Type B pancreatic cell (in vitro differentiated cells): ENCODE measurements around the gene SERPINB7. TPM values are rescaled to one million over a fixed set of nuclear protein-coding genes. Genes with fewer than 3 reads are reported as not detected.

Experiments used
- DNase-seq: peaks from one replicate; pipeline ENCODE4 v3.0.0; 2021; ENCODE audit warnings: mixed read lengths; ENCODE audit not compliant: unreplicated experiment; ENCODE audit errors: extremely low spot score
- H3K27ac Mint-ChIP-seq: 2 replicates; pipeline ENCODE4 v1.8.0; 2021; ENCODE audit warnings: mild to moderate bottlenecking, mixed read lengths
- H3K27me3 Mint-ChIP-seq: 2 replicates; pipeline ENCODE4 v1.8.0; 2021; ENCODE audit warnings: mixed read lengths
- H3K36me3 Mint-ChIP-seq: 2 replicates; pipeline ENCODE4 v1.8.0; 2021; ENCODE audit warnings: mixed read lengths
- H3K4me1 Mint-ChIP-seq: one replicate; pipeline ENCODE4 v1.8.0; 2021; ENCODE audit warnings: mixed read lengths; ENCODE audit not compliant: unreplicated experiment
- H3K4me3 Mint-ChIP-seq: 2 replicates; pipeline ENCODE4 v1.8.0; 2021; ENCODE audit warnings: mild to moderate bottlenecking, mixed read lengths
- H3K9me3 Mint-ChIP-seq: 2 replicates; pipeline ENCODE4 v1.8.0; 2021; ENCODE audit warnings: mixed read lengths
- CTCF ChIP-seq: fragments of 200-600 bp; sonication (generic); conservative IDR thresholded peaks from 2 replicates; pipeline ENCODE4 v1.5.0; 2021; ENCODE audit warnings: antibody characterized with exemption, mild to moderate bottlenecking
- total RNA-seq: library from RNA; stranded (reverse); gene quantifications from 2 replicates; pipeline ENCODE4 v1.2.1, GENCODE V29; 2021; ENCODE audit warnings: low replicate concordance

SERPINB7 gene
- total RNA-seq, 1 donor from 2014 or later: 15.2 TPM

GRCh38 chr18:63824220-63824525, 49.0 kb downstream of the SERPINB7 start:
- no peaks in the 10 kb centered on the region for H3K4me1 Mint-ChIP-seq
- no peaks in the 10 kb centered on the region for H3K27me3 Mint-ChIP-seq
- H3K27ac Mint-ChIP-seq: no peak overlapping the region
- no peak overlapping the region for H3K4me3 Mint-ChIP-seq
- no peak for TF ChIP-seq CTCF
- H3K36me3 Mint-ChIP-seq: no peaks in the 10 kb centered on the region
- no peak for DNase-seq
- no peaks in the 10 kb centered on the region for H3K9me3 Mint-ChIP-seq

GRCh38 chr18:63828120-63828519, 52.9 kb downstream of the SERPINB7 start:
- Mint-ChIP-seq H3K4me1 (no peaks in the 10 kb centered on the region), H3K27me3 (peaks cover 3% of the 10 kb centered on the region), H3K4me3 (no peak overlapping the region), H3K9me3 (no peaks in the 10 kb centered on the region), H3K27ac (no peak overlapping the region), H3K36me3 (no peaks in the 10 kb centered on the region)
- DNase-seq: no peak
- no peak for TF ChIP-seq CTCF

GRCh38 chr18:63828656-63829055, 53.4 kb downstream of the SERPINB7 start:
- H3K27me3 Mint-ChIP-seq: peaks cover 3% of the 10 kb centered on the region
- H3K4me3 Mint-ChIP-seq: no peak overlapping the region
- H3K4me1 Mint-ChIP-seq: no peaks in the 10 kb centered on the region
- no peak overlapping the region for H3K27ac Mint-ChIP-seq
- H3K9me3 Mint-ChIP-seq: no peaks in the 10 kb centered on the region
- no peak for DNase-seq
- TF ChIP-seq CTCF: no peak
- H3K36me3 Mint-ChIP-seq: no peaks in the 10 kb centered on the region

GRCh38 chr18:63829886-63830285, 54.7 kb downstream of the SERPINB7 start:
- Mint-ChIP-seq H3K36me3 (no peaks in the 10 kb centered on the region), H3K27ac (no peak overlapping the region), H3K4me3 (no peak overlapping the region), H3K4me1 (no peaks in the 10 kb centered on the region), H3K9me3 (no peaks in the 10 kb centered on the region), H3K27me3 (peaks cover 3% of the 10 kb centered on the region)
- no peak for TF ChIP-seq CTCF
- no peak for DNase-seq

- H3K9me3 Mint-ChIP-seq: no peaks in the 10 kb centered on the region
- DNase-seq: no peak
- no peak overlapping the region for H3K4me3 Mint-ChIP-seq
- no peak overlapping the region for H3K27ac Mint-ChIP-seq
- no peak for TF ChIP-seq CTCF
- no peaks in the 10 kb centered on the region for H3K36me3 Mint-ChIP-seq
- peaks cover 3% of the 10 kb centered on the region for H3K27me3 Mint-ChIP-seq
- no peaks in the 10 kb centered on the region for H3K4me1 Mint-ChIP-seq
These were observed 56.0 kb downstream of the SERPINB7 start for GRCh38 chr18:63831080-63831788.

- no peaks in the 10 kb centered on the region for H3K36me3 Mint-ChIP-seq
- peaks cover 3% of the 10 kb centered on the region for H3K27me3 Mint-ChIP-seq
- H3K27ac Mint-ChIP-seq: no peak overlapping the region
- no peak for TF ChIP-seq CTCF
- no peak for DNase-seq
- H3K9me3 Mint-ChIP-seq: no peaks in the 10 kb centered on the region
- no peak overlapping the region for H3K4me3 Mint-ChIP-seq
- H3K4me1 Mint-ChIP-seq: no peaks in the 10 kb centered on the region
These were observed 57.3 kb downstream of the SERPINB7 start for GRCh38 chr18:63832470-63832869.
